LNCAP (cell line): ENCODE measurements around the gene DHRSX.

Experiments
- CTCF ChIP-seq: fragments of 450-650 bp; IDR thresholded peaks from 2 replicates; pipeline ENCODE4 v1.5.1; 2017; ENCODE audit warnings: mild to moderate bottlenecking

The DHRSX gene

GRCh38 chrX:2488621-2489285, 12.0 kb downstream of the DHRSX start:
- TF ChIP-seq CTCF, result no peak

- TF ChIP-seq CTCF, result no peak
These were observed 13.4 kb downstream of the DHRSX start for GRCh38 chrX:2487366-2487765.

GRCh38 chrX:2486476-2487133, 14.2 kb downstream of the DHRSX start:
- TF ChIP-seq CTCF, result no peak

- no peak for TF ChIP-seq CTCF
These were observed 14.9 kb downstream of the DHRSX start for GRCh38 chrX:2485789-2486345.

- TF ChIP-seq CTCF, result no peak
These were observed 15.8 kb downstream of the DHRSX start for GRCh38 chrX:2484721-2485648.

- TF ChIP-seq CTCF, result no peak
These were observed 16.5 kb downstream of the DHRSX start for GRCh38 chrX:2484256-2484655.

- no peak for TF ChIP-seq CTCF
These were observed 17.2 kb downstream of the DHRSX start for GRCh38 chrX:2483398-2484060.
